ENCODE measurements around the gene ADCY5.

Gene ADCY5

GRCh38 chr3:123300583-123300982 is 148.3 kb downstream of the ADCY5 start:
- DNase-seq (ENCODE audit: low spot score): no peak

GRCh38 chr3:123300056-123300455 is 148.8 kb downstream of the ADCY5 start:
- DNase-seq (ENCODE audit: low spot score): no peak

GRCh38 chr3:123299581-123299980 is 149.3 kb downstream of the ADCY5 start:
- DNase-seq (ENCODE audit: low spot score): no peak

GRCh38 chr3:123298903-123299302 is 150.0 kb downstream of the ADCY5 start:
- DNase-seq (ENCODE audit: low spot score): peak; percentile 69

DNA sequence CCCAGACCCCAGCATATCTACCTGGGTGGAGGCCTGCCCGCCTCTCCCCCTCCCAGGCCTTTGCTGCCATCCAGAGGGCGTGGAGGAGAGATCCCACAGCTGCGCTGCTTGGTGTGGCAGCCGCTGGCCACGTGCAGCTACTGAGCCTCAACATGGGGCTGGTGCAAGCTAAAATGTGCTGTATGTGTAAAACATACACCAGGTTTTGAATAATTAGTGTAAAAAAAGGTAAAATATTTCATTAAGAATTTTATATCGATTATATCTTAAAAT is 151.3 kb downstream of the ADCY5 start:
- no peak for DNase-seq (ENCODE audit: low spot score)

- DNase-seq (ENCODE audit: low spot score): no peak
Measured at GRCh38 chr3:123296836-123297626, 151.9 kb downstream of the ADCY5 start.

DNA sequence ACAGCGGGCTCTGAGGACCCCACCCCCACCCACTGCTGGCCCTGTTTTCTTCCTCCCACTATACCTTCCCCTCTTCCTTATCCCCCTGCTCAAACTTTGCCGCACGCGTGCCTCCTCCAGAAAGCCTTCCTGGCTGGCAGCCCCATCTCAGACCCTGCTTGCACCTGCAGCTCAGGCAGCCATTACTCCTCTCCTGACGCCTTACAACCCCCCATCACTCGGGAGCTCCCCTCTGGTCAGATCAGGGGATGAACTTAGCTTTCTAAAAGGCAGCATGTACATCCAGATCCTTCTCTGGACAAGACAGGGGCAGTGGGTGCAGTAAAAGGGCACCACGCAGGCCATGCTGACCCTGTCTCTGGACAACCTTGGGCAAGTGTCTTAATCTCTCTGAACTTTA is 152.6 kb downstream of the ADCY5 start:
- no peak for DNase-seq (ENCODE audit: low spot score)

GRCh38 chr3:123295901-123296250 is 153.0 kb downstream of the ADCY5 start:
- DNase-seq (ENCODE audit: low spot score): no peak

- DNase-seq (ENCODE audit: low spot score): no peak
Measured at GRCh38 chr3:123295171-123295900, 153.6 kb downstream of the ADCY5 start.

- DNase-seq (ENCODE audit: low spot score): no peak
Measured at GRCh38 chr3:123294296-123294938, 154.5 kb downstream of the ADCY5 start.

GRCh38 chr3:123292321-123293310 is 156.3 kb downstream of the ADCY5 start:
- DNase-seq (ENCODE audit: low spot score): no peak

GRCh38 chr3:123291404-123291803 is 157.5 kb downstream of the ADCY5 start:
- no peak for DNase-seq (ENCODE audit: low spot score)

DNA sequence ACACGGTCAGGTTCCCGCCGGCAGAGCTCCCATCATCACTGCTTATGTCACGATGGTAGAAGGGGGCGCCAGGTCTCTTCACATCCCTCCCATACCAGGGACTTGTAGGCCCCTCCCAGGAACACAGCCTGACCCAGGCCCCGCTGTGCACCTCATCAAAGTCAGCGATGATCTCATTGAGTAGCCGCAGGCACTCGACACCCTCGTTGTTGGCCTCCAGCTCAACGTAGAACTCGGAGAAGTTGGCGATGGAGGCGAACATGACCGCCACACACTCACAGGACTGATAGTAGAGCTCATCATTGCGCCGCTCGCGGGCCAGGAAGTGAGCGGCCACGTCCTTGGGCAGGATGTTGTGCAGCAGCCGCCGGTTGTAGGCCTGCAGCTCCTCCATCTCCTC is 157.9 kb downstream of the ADCY5 start:
- DNase-seq (ENCODE audit: low spot score): no peak

DNA sequence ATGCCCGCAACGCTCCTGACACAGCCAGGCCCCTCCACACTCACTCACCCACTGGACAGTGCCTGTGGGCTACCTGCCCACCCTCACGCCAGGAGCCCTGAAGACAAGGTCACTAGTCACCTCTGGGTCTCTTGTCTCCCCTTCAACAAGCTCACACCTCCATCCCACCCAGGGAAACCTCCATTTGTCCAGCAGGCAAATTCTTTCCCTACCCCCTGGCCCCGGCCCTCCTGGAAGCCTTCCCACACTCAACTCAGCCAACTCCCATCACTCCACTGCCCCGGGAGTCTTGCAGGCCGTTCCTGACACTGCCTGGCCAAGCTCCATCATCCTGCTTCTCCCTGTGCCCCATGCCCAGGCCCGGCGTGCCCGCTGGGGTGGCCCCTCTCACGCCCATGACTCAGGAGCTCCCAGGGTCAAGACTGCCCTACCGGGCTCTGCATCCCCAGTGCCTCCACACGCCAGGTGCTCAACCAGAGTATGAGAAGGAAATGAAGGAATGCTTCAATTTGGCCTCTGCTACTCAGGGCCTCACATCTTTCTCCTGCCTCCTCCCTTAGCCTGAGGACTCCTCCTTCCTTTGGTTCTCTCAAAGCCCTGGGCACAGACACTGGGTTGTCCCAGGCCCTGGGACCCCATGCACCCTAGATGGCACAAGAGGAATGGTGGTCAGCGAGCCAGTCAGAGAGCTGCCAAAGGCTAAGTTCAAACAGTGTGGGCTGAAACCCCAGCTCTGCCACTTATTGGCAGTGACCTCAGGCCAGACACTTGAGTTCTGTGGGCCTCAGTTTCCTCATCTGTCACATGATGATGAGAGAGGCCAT is 158.6 kb downstream of the ADCY5 start:
- DNase-seq (ENCODE audit: low spot score): no peak

GRCh38 chr3:123289391-123290106 is 159.3 kb downstream of the ADCY5 start:
- DNase-seq (ENCODE audit: low spot score): no peak

GRCh38 chr3:123287962-123288302 is 161.0 kb downstream of the ADCY5 start:
- no peak for DNase-seq (ENCODE audit: low spot score)

DNA sequence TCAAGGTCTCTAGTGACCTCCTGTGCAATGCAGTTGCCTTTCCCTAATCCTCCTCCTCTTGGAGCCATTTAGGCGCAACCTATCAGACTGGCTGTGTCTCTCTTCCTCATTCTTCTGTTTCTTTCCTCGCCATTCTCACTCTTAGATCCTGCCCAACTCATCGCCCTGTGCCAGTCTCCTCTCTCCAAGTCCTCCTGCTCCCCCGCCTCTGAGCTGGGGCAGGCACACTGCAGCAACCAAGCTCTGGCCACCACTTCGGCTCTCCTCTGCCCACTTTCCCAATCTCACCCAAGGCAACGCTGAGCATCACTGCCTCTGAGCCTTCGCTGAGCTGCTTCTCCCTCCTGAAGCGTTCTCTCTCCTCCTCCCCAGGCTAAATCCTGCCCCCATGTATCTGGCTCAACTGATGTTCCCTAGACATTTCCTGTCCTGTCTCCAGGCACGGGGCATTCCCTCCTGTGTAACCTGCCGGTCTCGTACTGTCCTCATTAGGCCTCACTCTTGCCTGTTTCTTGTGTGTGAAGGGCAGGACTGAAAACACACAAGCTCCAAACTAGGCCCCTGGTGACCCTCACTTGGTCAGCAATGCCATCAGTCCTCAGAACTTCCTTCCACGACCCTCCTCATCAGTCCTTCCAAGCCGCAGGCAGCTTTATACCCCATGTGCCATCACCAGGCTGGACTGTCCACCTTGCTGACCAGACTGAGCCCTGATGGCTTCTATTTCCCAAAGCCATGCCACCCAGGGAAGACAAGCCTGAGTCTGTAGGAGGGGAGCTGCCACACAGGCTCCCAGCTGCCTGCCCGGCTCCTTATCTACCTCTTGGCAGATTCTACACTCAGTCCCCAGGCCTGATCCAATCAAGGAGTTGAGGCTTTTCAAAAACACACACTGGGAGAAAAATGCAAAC is 161.6 kb downstream of the ADCY5 start:
- DNase-seq (ENCODE audit: low spot score): no peak

DNA sequence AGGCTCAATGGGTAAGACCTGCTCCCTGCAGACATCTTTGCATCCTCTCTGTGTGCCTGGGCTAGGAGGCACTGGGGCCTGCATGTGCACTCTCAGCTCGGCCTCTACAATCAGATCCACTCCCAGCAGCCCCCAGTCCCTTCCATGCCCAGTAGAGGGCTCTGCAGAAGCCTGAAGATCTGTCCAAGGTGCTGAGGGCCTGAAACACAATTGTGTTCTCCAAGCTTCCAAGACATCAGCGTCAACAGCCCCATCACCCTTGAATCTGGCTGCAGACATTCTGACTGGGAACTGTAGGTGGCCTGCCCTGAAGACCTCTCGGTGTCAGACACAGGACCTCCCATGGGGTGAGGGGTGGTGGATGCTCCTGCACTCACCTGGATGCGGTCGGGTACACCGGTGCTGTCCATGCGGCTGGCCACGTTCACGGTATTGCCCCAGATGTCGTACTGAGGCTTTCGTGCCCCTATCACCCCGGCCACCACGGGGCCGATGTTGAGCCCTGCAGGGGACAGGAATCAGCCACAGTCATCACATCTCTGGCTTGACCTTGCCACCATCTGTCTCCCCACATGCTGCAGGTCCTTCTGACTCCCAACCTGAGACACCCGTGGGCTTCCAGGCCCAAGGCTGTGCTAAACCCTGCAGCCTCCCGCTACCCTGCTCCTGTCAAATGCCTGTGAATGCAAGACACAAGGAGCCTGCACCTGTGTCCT is 162.4 kb downstream of the ADCY5 start:
- DNase-seq (ENCODE audit: low spot score): peak; percentile 59

DNA sequence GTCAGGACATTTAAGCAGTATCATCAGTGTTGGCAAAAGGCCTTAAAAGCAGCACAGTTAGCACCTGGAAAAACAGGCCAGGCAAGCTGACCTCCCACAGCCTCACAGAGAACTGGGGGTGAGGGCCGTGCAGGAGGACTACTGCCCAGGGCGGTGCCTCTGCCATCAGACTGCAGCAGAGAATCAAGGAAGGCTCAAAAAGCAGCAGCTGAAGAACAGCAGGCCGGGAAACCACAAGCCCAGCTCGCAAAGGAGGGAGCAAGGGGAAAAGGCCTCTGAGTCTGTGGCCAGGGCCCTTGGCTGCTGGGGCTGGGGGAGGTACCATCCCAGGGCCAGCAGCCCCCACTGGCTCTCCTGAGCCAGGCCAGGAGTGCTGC is 163.0 kb downstream of the ADCY5 start:
- no peak for DNase-seq (ENCODE audit: low spot score)
